GM18526 (cell line): Measurements from ENCODE around the gene LGR5.

Experiments
- POLR2A ChIP-seq: IDR thresholded peaks from 3 replicates; pipeline ENCODE4 v1.6.1; 2011; ENCODE audit not compliant: insufficient read length; ENCODE audit errors: extremely low read depth

Gene LGR5

DNA sequence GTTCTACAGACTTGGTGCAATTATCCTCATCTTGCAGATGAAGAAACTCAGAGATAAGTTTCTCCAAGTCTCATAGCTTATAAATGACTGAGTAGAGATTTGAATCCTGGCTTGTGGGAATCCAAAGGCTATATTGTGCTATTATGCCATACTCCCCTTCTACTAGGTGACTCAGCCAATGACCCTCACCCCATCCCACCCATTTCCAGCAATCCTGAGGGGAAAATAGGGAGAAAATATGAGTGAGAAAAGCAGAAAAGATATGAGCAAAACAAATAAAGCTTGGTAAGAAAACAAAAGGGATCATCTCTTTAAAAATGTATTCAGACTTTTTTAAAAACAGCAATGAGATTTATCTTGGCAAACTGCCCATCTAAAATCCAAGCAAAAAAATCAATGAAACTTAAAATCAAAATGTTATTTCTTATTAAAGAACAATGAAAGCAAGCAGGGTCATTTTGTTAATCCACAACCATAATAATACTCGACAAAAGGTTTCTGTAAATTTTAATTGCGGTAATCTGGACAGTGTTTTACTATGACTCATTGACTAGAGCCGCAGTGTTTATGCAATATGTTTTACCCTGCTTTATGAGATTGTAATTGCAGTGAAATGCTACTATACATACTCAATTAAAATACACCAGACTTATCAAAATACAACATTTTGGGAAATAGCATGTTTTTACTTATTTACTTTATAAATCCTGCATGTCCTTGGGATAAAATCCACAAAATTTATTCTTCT, 13.1 kb upstream of the LGR5 start:
- TF ChIP-seq POLR2A, result no peak

GRCh38 chr12:71430756-71431155, 8.8 kb upstream of the LGR5 start:
- TF ChIP-seq POLR2A, result no peak

DNA sequence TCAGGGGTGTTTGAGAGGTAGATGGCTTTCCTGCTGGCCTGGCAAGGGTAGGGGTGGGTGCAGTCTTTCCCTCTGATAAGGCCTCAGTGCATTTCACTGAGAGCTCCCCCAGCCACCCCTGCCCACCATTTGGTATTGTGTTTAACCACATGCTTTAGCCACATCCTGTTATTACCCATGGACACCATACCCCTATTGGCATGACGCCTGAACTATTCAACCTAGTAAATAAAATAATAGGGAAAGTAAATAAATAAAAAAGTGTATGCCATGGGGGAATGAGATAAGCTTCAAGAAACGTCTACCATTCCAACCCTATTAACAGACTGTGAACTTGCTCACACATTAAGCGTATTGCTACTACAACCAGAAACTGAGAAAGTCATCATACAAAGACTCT, 7.6 kb upstream of the LGR5 start:
- TF ChIP-seq POLR2A, result no peak

DNA sequence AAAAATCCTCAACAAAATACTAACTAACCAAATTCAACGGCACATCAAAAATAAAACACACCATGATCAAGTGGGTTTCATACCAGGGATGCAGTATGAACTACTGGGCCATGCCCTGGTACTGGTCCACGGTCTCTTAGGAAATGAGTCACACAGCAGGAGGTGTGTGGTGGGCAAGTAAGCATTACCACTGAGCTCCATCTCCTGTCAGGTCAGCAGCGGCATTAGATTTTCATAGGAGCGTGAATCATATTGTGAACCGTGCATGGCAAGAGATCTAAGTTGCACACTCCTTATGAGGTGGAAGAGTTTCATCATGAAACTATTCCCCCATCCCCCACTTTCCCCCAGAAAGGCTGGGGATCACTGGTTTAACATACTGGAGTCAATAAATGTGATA, 6.7 kb upstream of the LGR5 start:
- TF ChIP-seq POLR2A, result no peak

DNA sequence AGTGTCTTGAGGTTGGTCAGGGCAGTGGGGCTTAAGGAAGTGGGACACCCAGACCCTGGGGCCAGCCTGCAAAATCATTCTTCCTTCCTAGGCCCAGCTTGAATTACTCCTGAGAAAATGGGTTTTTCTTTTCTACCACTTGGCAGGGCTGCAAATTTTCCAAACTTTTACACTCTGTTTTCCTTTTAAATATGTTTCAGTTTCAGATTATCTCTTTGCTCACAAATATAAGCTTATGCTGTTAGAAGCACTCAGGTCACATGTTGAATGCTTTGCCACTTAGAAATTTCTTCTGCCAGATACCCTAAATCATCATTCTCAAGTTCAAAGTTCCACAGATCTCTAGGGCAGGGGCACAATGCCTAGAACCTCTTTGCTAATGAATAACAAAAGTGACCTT, 2.9 kb upstream of the LGR5 start:
- no peak for TF ChIP-seq POLR2A

GRCh38 chr12:71438670-71439361, 782 bp upstream of the LGR5 start:
- no peak for TF ChIP-seq POLR2A

GRCh38 chr12:71439362-71439612, 311 bp upstream of the LGR5 start:
- no peak for TF ChIP-seq POLR2A

- no peak for TF ChIP-seq POLR2A
These were observed 756 bp downstream of the LGR5 start for GRCh38 chr12:71440345-71440762.

GRCh38 chr12:71440763-71441748, 1.5 kb downstream of the LGR5 start:
- no peak for TF ChIP-seq POLR2A

DNA sequence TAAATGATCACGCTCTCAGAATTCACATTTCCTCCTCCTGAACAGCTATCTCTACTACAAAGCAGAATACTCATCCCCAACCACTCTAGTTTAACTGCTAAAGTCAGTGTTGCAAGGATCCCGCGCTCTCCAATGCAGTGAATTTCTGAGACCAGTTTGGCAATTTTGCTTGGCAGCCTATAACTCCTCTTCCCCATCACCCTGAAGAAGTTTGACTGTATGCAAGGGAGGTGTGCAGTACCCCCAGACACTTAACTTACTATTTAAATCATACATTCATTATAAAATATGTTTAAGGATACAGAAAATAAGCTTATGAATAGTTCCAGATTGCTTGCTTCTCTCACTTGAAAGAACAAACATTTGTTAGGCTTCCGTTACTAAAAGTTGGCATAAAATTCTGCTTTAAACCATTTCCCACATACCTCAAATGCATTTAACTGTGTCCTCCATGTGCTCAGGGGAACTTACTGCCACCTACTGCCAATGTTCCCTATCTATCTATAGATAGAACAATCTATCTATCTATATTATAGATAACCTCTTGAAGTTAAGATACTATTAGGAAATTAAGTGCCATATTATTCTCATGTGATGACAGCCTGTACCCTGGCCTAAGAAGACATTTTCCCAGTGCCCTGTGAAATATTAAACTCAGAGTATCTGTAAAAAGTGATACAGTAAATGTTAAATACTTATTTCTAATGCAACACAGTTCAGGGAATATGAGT, 2.4 kb downstream of the LGR5 start:
- TF ChIP-seq POLR2A, result no peak

DNA sequence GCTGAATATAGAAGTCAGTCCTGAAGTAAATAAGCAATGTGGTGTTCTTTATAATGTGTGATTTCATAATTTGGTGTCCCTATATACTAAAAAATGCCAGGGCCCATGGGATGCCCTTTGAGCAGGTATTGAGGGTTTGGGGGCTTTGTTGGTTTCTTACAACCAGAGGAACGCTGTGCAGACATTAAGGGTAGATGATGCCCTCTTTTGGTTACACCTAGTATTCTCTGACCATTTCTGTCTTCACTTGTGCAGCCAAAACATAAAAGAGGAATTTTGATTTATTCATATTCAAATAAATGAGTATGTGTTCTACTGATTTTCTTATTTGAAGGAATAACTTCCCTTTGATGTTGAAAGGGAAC, 3.0 kb downstream of the LGR5 start:
- no peak for TF ChIP-seq POLR2A

GRCh38 chr12:71445071-71445470, 5.5 kb downstream of the LGR5 start:
- no peak for TF ChIP-seq POLR2A

DNA sequence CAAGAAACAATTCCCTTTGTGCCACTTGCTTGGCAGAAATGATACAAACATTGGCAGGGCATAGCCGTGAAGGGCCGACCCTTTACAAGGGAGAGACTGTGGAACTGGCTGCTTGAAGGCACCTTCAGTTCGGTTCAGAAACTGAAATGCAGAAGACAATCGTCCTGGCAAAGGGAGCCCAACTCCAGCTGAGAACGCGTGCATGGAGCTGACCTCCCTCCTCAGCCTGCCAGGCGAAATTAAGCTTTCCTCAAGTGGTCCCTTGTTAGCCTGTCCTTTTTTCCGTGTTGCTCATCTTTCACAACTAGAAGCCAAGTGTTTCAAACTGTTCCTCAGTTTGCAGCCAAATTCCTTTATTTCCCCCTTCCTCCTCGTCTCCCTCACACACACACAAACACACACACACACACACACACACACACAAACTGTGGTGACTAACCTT, 8.1 kb downstream of the LGR5 start:
- TF ChIP-seq POLR2A, result no peak

GRCh38 chr12:71448150-71448581, 8.6 kb downstream of the LGR5 start:
- TF ChIP-seq POLR2A, result no peak

DNA sequence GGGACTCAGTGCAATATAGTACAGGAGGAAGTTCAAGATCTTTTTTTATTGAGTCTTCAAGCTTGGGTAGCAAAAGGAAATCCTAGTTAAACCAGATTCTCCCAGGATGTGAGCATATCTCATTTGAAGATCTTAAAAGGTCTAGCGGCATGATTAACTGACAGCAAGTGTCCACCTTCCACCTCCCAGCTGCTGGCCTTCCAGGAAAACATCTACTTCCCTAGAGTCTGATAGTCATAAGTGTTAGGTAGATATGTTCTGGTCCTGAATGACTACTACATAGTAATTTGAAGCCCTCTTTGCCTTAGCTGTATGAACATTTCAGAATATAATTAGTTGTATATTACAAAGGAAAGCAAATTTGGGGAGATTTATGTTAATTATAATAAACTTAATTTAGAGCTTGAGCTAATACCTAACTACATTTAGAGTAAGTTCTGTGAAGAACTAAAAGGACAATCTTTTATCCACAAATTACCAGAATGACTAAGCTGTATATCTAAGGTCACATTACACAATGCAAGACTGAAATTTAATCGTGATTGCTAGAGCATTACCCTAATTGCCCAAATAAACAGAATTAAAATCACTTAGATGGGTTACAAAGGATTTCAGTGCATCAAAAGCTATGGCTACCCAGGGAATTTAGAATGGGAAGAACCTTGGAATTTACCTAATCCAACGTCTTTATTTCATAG, 9.9 kb downstream of the LGR5 start:
- no peak for TF ChIP-seq POLR2A

- no peak for TF ChIP-seq POLR2A
These were observed 12.4 kb downstream of the LGR5 start for GRCh38 chr12:71452006-71452405.
